ENCODE results near the gene KLK11. TPM values are rescaled to one million over a fixed set of nuclear protein-coding genes. Genes with fewer than 3 reads are reported as not detected.

KLK11 gene
- total and polyA plus RNA-seq, 9 donors = 0.34 to 2.1 (median 0.45) TPM; not detected in 6

- Histone ChIP-seq H3K9me3 (replicated peaks; ENCODE audit: control insufficient read depth, low read depth, low read length) (no peaks in the 10 kb centered on the region), H3K27me3 (ENCODE audit: control insufficient read depth, insufficient read depth, low read length) (peaks cover 69% of the 10 kb centered on the region), H3K27ac (ENCODE audit: low read length) (no peak within 1 kb of the TSS), H3K36me3 (ENCODE audit: control insufficient read depth, insufficient read depth, low read length) (no peaks in the 10 kb centered on the region), H3K4me1 (ENCODE audit: control insufficient read depth, insufficient read depth, low read length) (peaks cover 6% of the 10 kb centered on the region), H3K4me3 (ENCODE audit: low read length) (no peak within 1 kb of the TSS)
- 3% methylated on average over 5 of the region's 14 CpGs for WGBS (ENCODE audit: insufficient coverage)
- no peak for DNase-seq
Observed at GRCh38 chr19:51019544-51019925, 6.9 kb downstream of the KLK11 start, which contains the start of gene KLK10. Gene KLK10 (minus strand): TSS chr19:51019709. CDS start chr19:51019130, 579 bp downstream.

DNA sequence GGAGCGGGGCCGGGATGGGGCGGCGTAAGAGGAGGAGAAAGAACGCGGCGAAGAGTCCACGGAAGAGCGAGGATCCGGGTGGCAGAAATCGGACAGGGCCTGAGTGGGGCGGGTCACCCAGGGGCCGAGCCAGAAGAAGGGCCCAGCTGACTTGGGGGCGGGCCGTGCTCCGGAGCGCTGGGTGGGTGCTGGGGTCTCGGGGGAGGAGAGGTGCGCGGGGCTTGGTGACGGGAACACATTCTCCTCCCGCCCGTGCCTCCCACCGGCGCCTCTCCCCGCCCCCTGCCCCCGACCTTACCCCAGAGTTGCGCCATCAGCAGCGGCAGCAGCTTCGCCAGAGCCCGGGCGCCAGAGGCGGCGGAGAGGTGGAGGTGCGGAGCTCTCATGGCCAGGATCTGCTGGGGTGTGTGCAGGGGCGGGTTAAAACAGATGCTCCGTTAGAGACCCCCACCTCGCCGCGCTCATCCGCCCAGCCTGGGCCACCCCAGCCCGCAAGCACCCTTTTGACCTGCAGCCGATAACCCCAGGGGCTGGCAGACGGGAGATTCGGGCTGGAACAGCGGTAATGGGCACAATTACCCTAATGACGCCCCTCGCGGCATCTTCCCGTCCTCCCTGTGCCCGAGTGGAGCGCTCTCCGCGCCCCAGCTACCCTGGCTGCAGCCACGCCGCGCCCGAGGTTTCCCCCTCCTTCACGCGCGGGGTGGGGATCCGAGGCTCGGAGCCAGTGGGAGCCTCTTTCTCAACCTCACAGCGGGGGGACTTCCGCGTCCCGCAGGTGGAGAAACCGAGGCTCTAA is 7.5 kb downstream of the KLK11 start:
- Histone ChIP-seq H3K27me3 (ENCODE audit: control insufficient read depth, insufficient read depth, low read length) (peaks cover 70% of the 10 kb centered on the region), H3K4me1 (ENCODE audit: control insufficient read depth, insufficient read depth, low read length) (peaks cover 6% of the 10 kb centered on the region), H3K27ac (ENCODE audit: low read length) (no peak overlapping the region), H3K9me3 (replicated peaks; ENCODE audit: control insufficient read depth, low read depth, low read length) (no peaks in the 10 kb centered on the region), H3K4me3 (ENCODE audit: low read length) (no peak overlapping the region), H3K36me3 (ENCODE audit: control insufficient read depth, insufficient read depth, low read length) (no peaks in the 10 kb centered on the region)
- WGBS (ENCODE audit: insufficient coverage) = under 1% methylated on average over 45 of the region's 68 CpGs
- no peak for DNase-seq

- WGBS (ENCODE audit: insufficient coverage) = under 1% methylated on average over 64 of the region's 68 CpGs
- no peak overlapping the region for H3K4me3 ChIP-seq (ENCODE audit: low read length)
- peaks cover 62% of the 10 kb centered on the region for H3K27me3 ChIP-seq (ENCODE audit: control insufficient read depth, insufficient read depth, low read length)
Observed at GRCh38 chr19:51016798-51017683, 9.4 kb downstream of the KLK11 start.

DNA sequence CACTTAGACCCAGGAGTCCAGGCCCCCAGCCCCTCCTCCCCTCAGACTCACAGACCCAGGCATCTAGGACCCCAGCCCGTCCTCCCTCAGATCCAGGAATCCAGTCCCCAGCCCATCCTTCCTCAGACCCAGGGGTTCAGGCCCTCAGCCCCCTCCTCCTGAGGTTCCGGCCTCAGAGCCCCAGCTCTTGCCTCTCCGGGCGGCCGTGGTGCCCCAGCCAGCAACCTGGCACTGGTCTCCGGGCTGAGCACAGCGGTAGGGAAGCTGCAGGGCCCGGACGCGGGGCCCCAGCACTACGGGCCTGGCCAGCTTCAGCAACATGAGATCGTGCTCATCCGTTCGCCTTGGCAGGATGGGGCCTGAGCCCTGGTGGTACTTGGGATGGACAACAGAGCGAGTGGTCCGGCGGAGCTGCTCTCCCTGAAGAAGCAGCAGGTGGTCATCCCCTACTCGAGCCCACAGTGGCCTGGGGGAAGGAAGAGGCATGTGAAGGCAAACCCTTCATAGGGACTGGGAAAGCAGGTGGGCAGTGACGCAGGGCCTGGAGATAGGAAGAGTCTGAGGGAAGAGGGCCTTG is 10.6 kb downstream of the KLK11 start:
- no peaks in the 10 kb centered on the region for H3K36me3 ChIP-seq (ENCODE audit: control insufficient read depth, insufficient read depth, low read length)
- no peaks in the 10 kb centered on the region for H3K9me3 ChIP-seq (replicated peaks; ENCODE audit: control insufficient read depth, low read depth, low read length)
- 86% methylated on average over 19 of the region's 19 CpGs for WGBS (ENCODE audit: insufficient coverage)
- peaks cover 58% of the 10 kb centered on the region for H3K27me3 ChIP-seq (ENCODE audit: control insufficient read depth, insufficient read depth, low read length)
- no peak for DNase-seq
- H3K27ac ChIP-seq (ENCODE audit: low read length) = no peak overlapping the region
- no peak overlapping the region for H3K4me3 ChIP-seq (ENCODE audit: low read length)
- H3K4me1 ChIP-seq (ENCODE audit: control insufficient read depth, insufficient read depth, low read length) = peaks cover 6% of the 10 kb centered on the region

More at GRCh38 chr19:51016798-51017683, 9.4 kb downstream of the KLK11 start:
- Histone ChIP-seq H3K36me3 (ENCODE audit: control insufficient read depth, insufficient read depth, low read length) (no peaks in the 10 kb centered on the region), H3K27ac (ENCODE audit: low read length) (no peak overlapping the region), H3K4me1 (ENCODE audit: control insufficient read depth, insufficient read depth, low read length) (peaks cover 6% of the 10 kb centered on the region), H3K9me3 (replicated peaks; ENCODE audit: control insufficient read depth, low read depth, low read length) (no peaks in the 10 kb centered on the region)
- DNase-seq = no peak

GRCh38 chr19:51014242-51014641 is 12.2 kb downstream of the KLK11 start:
- Histone ChIP-seq H3K9me3 (replicated peaks; ENCODE audit: control insufficient read depth, low read depth, low read length) (no peaks in the 10 kb centered on the region), H3K36me3 (ENCODE audit: control insufficient read depth, insufficient read depth, low read length) (no peaks in the 10 kb centered on the region), H3K4me1 (ENCODE audit: control insufficient read depth, insufficient read depth, low read length) (peaks cover 6% of the 10 kb centered on the region), H3K27ac (ENCODE audit: low read length) (no peak overlapping the region), H3K27me3 (ENCODE audit: control insufficient read depth, insufficient read depth, low read length) (peaks cover 44% of the 10 kb centered on the region), H3K4me3 (ENCODE audit: low read length) (no peak overlapping the region)
- WGBS (ENCODE audit: insufficient coverage) = 60% methylated on average over 1 of the region's 6 CpGs
- DNase-seq = no peak

GRCh38 chr19:51012661-51013190 is 13.7 kb downstream of the KLK11 start:
- no peak overlapping the region for H3K27ac ChIP-seq (ENCODE audit: low read length)
- no peak overlapping the region for H3K4me3 ChIP-seq (ENCODE audit: low read length)
- H3K9me3 ChIP-seq (replicated peaks; ENCODE audit: control insufficient read depth, low read depth, low read length) = no peaks in the 10 kb centered on the region
- DNase-seq = no peak
- peaks cover 32% of the 10 kb centered on the region for H3K27me3 ChIP-seq (ENCODE audit: control insufficient read depth, insufficient read depth, low read length)
- peaks cover 6% of the 10 kb centered on the region for H3K4me1 ChIP-seq (ENCODE audit: control insufficient read depth, insufficient read depth, low read length)
- 76% methylated on average over 10 of the region's 12 CpGs for WGBS (ENCODE audit: insufficient coverage)
- no peaks in the 10 kb centered on the region for H3K36me3 ChIP-seq (ENCODE audit: control insufficient read depth, insufficient read depth, low read length)

- H3K4me3 ChIP-seq (ENCODE audit: low read length) = no peak overlapping the region
- no peaks in the 10 kb centered on the region for H3K36me3 ChIP-seq (ENCODE audit: control insufficient read depth, insufficient read depth, low read length)
- no peak for DNase-seq
- no peak overlapping the region for H3K27ac ChIP-seq (ENCODE audit: low read length)
- no peaks in the 10 kb centered on the region for H3K9me3 ChIP-seq (replicated peaks; ENCODE audit: control insufficient read depth, low read depth, low read length)
- H3K4me1 ChIP-seq (ENCODE audit: control insufficient read depth, insufficient read depth, low read length) = no peaks in the 10 kb centered on the region
- 48% methylated on average over 2 of the region's 4 CpGs for WGBS (ENCODE audit: insufficient coverage)
- H3K27me3 ChIP-seq (ENCODE audit: control insufficient read depth, insufficient read depth, low read length) = peaks cover 8% of the 10 kb centered on the region
Observed at GRCh38 chr19:51010066-51010795, 16.2 kb downstream of the KLK11 start.

- no peak for DNase-seq
- Histone ChIP-seq H3K27ac (ENCODE audit: low read length) (no peak overlapping the region), H3K4me3 (ENCODE audit: low read length) (no peak overlapping the region), H3K27me3 (ENCODE audit: control insufficient read depth, insufficient read depth, low read length) (peaks cover 3% of the 10 kb centered on the region), H3K4me1 (ENCODE audit: control insufficient read depth, insufficient read depth, low read length) (no peaks in the 10 kb centered on the region), H3K9me3 (replicated peaks; ENCODE audit: control insufficient read depth, low read depth, low read length) (no peaks in the 10 kb centered on the region), H3K36me3 (ENCODE audit: control insufficient read depth, insufficient read depth, low read length) (no peaks in the 10 kb centered on the region)
- WGBS (ENCODE audit: insufficient coverage) = 81% methylated on average over 12 of the region's 19 CpGs
Observed at GRCh38 chr19:51009061-51009891, 17.1 kb downstream of the KLK11 start.

DNA sequence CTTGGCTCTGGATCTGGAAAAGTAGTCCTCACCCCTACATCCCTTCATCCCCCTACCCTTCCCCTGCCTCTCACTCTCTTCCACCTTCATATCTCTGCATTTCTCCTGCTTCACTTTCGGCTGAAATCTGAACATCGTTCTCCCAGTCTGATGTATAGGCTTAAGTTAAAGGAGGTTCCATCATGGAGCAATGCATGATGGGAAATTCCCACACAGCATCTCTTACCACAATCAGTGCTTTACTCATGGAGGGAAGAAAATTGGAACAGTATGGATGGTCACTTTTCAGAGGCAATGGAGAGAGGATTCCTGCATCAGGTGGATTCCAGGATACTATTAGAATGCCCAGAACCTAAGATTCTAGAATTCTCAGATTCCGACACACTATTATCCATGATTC is 18.9 kb downstream of the KLK11 start:
- WGBS (ENCODE audit: insufficient coverage) = no CpG with 5 or more reads among the region's 3 CpGs
- Histone ChIP-seq H3K36me3 (ENCODE audit: control insufficient read depth, insufficient read depth, low read length) (no peaks in the 10 kb centered on the region), H3K4me3 (ENCODE audit: low read length) (no peak overlapping the region), H3K27ac (ENCODE audit: low read length) (no peak overlapping the region), H3K9me3 (replicated peaks; ENCODE audit: control insufficient read depth, low read depth, low read length) (no peaks in the 10 kb centered on the region), H3K4me1 (ENCODE audit: control insufficient read depth, insufficient read depth, low read length) (no peaks in the 10 kb centered on the region), H3K27me3 (ENCODE audit: control insufficient read depth, insufficient read depth, low read length) (peaks cover 3% of the 10 kb centered on the region)
- no peak for DNase-seq

Measured in muscle of leg (tissue), 11 donors.